Liver (tissue), 3 donors: ENCODE results near the gene MTMR12.

Experiments used
- CTCF ChIP-seq: fragments of 150-350 bp; IDR thresholded peaks from 2 replicates; pipeline ENCODE4 v1.5.1; 2017; ENCODE audit warnings: improper control_type of control experiment, low read depth, low read length; ENCODE audit not compliant: missing input control
- JUND ChIP-seq, 2 donors: IDR thresholded peaks; 2 replicates each; pipeline ENCODE4 v1.6.1; 2016; ENCODE audit warnings: antibody characterized with exemption in 2 of 2
- donor health status: healthy.
- donor health status: healthy.

GRCh38 chr5:32312595-32313332, at the start of gene MTMR12:
- TF ChIP-seq JUND (IDR thresholded peaks at IDR 0.05) (no peak), CTCF (no peak)
